ENCODE data around the gene DCBLD2.

GRCh38 chr3:98930413-98930812, 28.9 kb upstream of the DCBLD2 start:
- TF ChIP-seq EZH2phosphoT487 (IDR thresholded peaks at IDR 0.05; ENCODE audit: borderline replicate concordance, low read depth, low read length): no peak
- no peak for TF ChIP-seq CTCF (conservative IDR thresholded peaks at IDR 0.05; ENCODE audit: low read length)

Measured in OCI-LY7 (cell line).